ENCODE measurements around the gene IL17RB.

Gene IL17RB

GRCh38 chr3:53807117-53807810 is 39.1 kb upstream of the IL17RB start:
- H3K4me3 ChIP-seq (ENCODE audit: low read depth, low read length), result no peak overlapping the region
- TF ChIP-seq, protein P1, sequence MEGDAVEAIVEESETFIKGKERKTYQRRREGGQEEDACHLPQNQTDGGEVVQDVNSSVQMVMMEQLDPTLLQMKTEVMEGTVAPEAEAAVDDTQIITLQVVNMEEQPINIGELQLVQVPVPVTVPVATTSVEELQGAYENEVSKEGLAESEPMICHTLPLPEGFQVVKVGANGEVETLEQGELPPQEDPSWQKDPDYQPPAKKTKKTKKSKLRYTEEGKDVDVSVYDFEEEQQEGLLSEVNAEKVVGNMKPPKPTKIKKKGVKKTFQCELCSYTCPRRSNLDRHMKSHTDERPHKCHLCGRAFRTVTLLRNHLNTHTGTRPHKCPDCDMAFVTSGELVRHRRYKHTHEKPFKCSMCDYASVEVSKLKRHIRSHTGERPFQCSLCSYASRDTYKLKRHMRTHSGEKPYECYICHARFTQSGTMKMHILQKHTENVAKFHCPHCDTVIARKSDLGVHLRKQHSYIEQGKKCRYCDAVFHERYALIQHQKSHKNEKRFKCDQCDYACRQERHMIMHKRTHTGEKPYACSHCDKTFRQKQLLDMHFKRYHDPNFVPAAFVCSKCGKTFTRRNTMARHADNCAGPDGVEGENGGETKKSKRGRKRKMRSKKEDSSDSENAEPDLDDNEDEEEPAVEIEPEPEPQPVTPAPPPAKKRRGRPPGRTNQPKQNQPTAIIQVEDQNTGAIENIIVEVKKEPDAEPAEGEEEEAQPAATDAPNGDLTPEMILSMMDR (IDR thresholded peaks at IDR 0.05; ENCODE audit: control insufficient read depth, extremely low read depth, insufficient read depth), result no peak
- no peak for DNase-seq (ENCODE audit: low read depth)

- no peak for DNase-seq (ENCODE audit: low read depth)
- H3K4me3 ChIP-seq (ENCODE audit: low read depth, low read length), result no peak overlapping the region
- TF ChIP-seq, protein P1 (IDR thresholded peaks at IDR 0.05; ENCODE audit: control insufficient read depth, extremely low read depth, insufficient read depth), result no peak
Observed at GRCh38 chr3:53808496-53808895, 37.9 kb upstream of the IL17RB start.

GRCh38 chr3:53809267-53809666 is 37.1 kb upstream of the IL17RB start:
- no peak for DNase-seq (ENCODE audit: low read depth)
- TF ChIP-seq, protein P1 (IDR thresholded peaks at IDR 0.05; ENCODE audit: control insufficient read depth, extremely low read depth, insufficient read depth), result no peak

GRCh38 chr3:53809764-53810400 is 36.5 kb upstream of the IL17RB start:
- H3K4me3 ChIP-seq (ENCODE audit: low read depth, low read length), result no peak overlapping the region
- DNase-seq (ENCODE audit: low read depth), result no peak
- TF ChIP-seq, protein P1 (IDR thresholded peaks at IDR 0.05; ENCODE audit: control insufficient read depth, extremely low read depth, insufficient read depth), result no peak

More at GRCh38 chr3:53809267-53809666, 37.1 kb upstream of the IL17RB start:
- no peak overlapping the region for H3K4me3 ChIP-seq (ENCODE audit: low read depth, low read length)

DNA sequence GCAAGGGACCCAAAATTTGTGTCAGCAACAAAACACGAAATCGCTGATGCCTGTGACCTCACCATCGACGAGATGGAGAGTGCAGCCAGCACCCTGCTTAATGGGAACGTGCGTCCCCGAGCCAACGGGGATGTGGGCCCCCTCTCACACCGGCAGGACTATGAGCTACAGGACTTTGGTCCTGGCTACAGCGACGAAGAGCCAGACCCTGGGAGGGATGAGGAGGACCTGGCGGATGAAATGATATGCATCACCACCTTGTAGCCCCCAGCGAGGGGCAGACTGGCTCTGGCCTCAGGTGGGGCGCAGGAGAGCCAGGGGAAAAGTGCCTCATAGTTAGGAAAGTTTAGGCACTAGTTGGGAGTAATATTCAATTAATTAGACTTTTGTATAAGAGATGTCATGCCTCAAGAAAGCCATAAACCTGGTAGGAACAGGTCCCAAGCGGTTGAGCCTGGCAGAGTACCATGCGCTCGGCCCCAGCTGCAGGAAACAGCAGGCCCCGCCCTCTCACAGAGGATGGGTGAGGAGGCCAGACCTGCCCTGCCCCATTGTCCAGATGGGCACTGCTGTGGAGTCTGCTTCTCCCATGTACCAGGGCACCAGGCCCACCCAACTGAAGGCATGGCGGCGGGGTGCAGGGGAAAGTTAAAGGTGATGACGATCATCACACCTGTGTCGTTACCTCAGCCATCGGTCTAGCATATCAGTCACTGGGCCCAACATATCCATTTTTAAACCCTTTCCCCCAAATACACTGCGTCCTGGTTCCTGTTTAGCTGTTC is 35.0 kb upstream of the IL17RB start:
- no peak for DNase-seq (ENCODE audit: low read depth)
- H3K4me3 ChIP-seq (ENCODE audit: low read depth, low read length), result no peak overlapping the region
- TF ChIP-seq, protein P1 (IDR thresholded peaks at IDR 0.05; ENCODE audit: control insufficient read depth, extremely low read depth, insufficient read depth), result no peak

- no peak for DNase-seq (ENCODE audit: low read depth)
- H3K4me3 ChIP-seq (ENCODE audit: low read depth, low read length), result no peak overlapping the region
- TF ChIP-seq, protein P1 (IDR thresholded peaks at IDR 0.05; ENCODE audit: control insufficient read depth, extremely low read depth, insufficient read depth), result 0 out of 2 replicates have a peak, but pooled peaks have one; percentile 5
Observed at GRCh38 chr3:53812434-53812833, 33.9 kb upstream of the IL17RB start.
